ENCODE data around the gene STN1. TPM values are rescaled to one million over a fixed set of nuclear protein-coding genes. Genes with fewer than 3 reads are reported as not detected.

Gene STN1
- polyA plus RNA-seq, 1 of the 3 experiments (the other 2 are of a cell fraction), result 22.1 TPM

GRCh38 chr10:103910442-103911012, 7.5 kb downstream of the STN1 start:
- no peak overlapping the region for H3K9ac ChIP-seq
- no peak overlapping the region for H3K4me3 ChIP-seq (ENCODE audit: low read depth in 2 of 2, low read length in 1 of 2)
- 0 out of 2 replicates have a peak overlapping the region, but pooled peaks have one; percentile 16 for H3K4me2 ChIP-seq
- no peak for DNase-seq
- ChIA-PET POLR2A (no interaction called here), CTCF (interaction anchor here (2.2 kb wide), 1 partner anchor 23 kb away, joined by 6 read pairs; no protein-coding TSS in a partner anchor)
- no peak overlapping the region for H2AFZ ChIP-seq (ENCODE audit: low read depth)
- no peaks in the 10 kb centered on the region for H4K20me1 ChIP-seq (ENCODE audit: insufficient read depth)
- peaks cover 23% of the 10 kb centered on the region for H3K79me2 ChIP-seq (ENCODE audit: insufficient read depth)
- H3K27me3 ChIP-seq (ENCODE audit: insufficient read depth), result no peaks in the 10 kb centered on the region
- peaks cover 24% of the 10 kb centered on the region for H3F3A ChIP-seq (replicated peaks; ENCODE audit: insufficient read depth)
- H3K9me2 ChIP-seq, result no peaks in the 10 kb centered on the region
- H3K9me3 ChIP-seq, result no peaks in the 10 kb centered on the region
- TF ChIP-seq EZH2phosphoT487 (IDR thresholded peaks at IDR 0.05; ENCODE audit: borderline replicate concordance, low read depth), result no peak
- TF ChIP-seq RXRA (IDR thresholded peaks at IDR 0.05; ENCODE audit: borderline replicate concordance, low read depth), result no peak
- TF ChIP-seq TCF12 (IDR thresholded peaks at IDR 0.05), result no peak
- TF ChIP-seq POLR2AphosphoS5 (IDR thresholded peaks at IDR 0.05; ENCODE audit: low read depth, low read length), result no peak
- no peak for TF ChIP-seq TEAD4 (IDR thresholded peaks at IDR 0.05; ENCODE audit: borderline replicate concordance, insufficient read depth)
- no peak for TF ChIP-seq FOSL2 (IDR thresholded peaks at IDR 0.05; ENCODE audit: borderline replicate concordance, low read depth)
- TF ChIP-seq USF1 (IDR thresholded peaks at IDR 0.05; ENCODE audit: borderline replicate concordance, low read depth), result no peak
- no peak for TF ChIP-seq YY1 (IDR thresholded peaks at IDR 0.05; ENCODE audit: low read depth)
- no peak for TF ChIP-seq GATA2 (CRISPR knock-in tag; IDR thresholded peaks at IDR 0.05)
- TF ChIP-seq REST (IDR thresholded peaks at IDR 0.05; ENCODE audit: low read depth, low read length), result no peak
- no peak for TF ChIP-seq SIN3A (IDR thresholded peaks at IDR 0.05; ENCODE audit: borderline replicate concordance, low read depth, low read length)
- TF ChIP-seq RAD21 (IDR thresholded peaks at IDR 0.05; ENCODE audit: low read length), result no peak
- no peak for TF ChIP-seq ELF1 (IDR thresholded peaks at IDR 0.05)
- no peak for TF ChIP-seq RFX5 (IDR thresholded peaks at IDR 0.05; ENCODE audit: low read length)
- no peak for TF ChIP-seq RCOR1 (IDR thresholded peaks at IDR 0.05; ENCODE audit: low read length)
- no peak for TF ChIP-seq JUND (IDR thresholded peaks at IDR 0.05)
- no peak for TF ChIP-seq CTCF (IDR thresholded peaks at IDR 0.05)
- no peak for TF ChIP-seq PBX3 (IDR thresholded peaks at IDR 0.05)
- TF ChIP-seq, protein P1, sequence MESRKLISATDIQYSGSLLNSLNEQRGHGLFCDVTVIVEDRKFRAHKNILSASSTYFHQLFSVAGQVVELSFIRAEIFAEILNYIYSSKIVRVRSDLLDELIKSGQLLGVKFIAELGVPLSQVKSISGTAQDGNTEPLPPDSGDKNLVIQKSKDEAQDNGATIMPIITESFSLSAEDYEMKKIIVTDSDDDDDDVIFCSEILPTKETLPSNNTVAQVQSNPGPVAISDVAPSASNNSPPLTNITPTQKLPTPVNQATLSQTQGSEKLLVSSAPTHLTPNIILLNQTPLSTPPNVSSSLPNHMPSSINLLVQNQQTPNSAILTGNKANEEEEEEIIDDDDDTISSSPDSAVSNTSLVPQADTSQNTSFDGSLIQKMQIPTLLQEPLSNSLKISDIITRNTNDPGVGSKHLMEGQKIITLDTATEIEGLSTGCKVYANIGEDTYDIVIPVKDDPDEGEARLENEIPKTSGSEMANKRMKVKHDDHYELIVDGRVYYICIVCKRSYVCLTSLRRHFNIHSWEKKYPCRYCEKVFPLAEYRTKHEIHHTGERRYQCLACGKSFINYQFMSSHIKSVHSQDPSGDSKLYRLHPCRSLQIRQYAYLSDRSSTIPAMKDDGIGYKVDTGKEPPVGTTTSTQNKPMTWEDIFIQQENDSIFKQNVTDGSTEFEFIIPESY (IDR thresholded peaks at IDR 0.05; ENCODE audit: borderline replicate concordance, low read depth), result no peak
- WGBS (ENCODE audit: low lambda C conversion rate), result 78% methylated on average over 4 of the region's 4 CpGs
- H3K4me1 ChIP-seq (ENCODE audit: control insufficient read depth in 1 of 2, insufficient read depth in 2 of 2, low read depth in 1 of 2, low read length in 1 of 2), result peaks cover 18 to 23% of the 10 kb centered on the region in 2 experiments
- H3K27ac ChIP-seq (ENCODE audit: low read depth in 2 of 2, low read length in 1 of 2), result no peak overlapping the region; a peak in 1 of 4 replicates
- peaks cover 7 to 8% of the 10 kb centered on the region in 2 experiments for H3K36me3 ChIP-seq (replicated peaks in 1 of 2; ENCODE audit: control insufficient read depth in 1 of 2, insufficient read depth in 2 of 2, low read length in 1 of 2)
